GM12878 (cell line): ENCODE measurements around the gene HS3ST1. TPM values are rescaled to one million over a fixed set of nuclear protein-coding genes. Genes with fewer than 3 reads are reported as not detected.

Experiments used
- ATAC-seq: fragments of 200-7000 bp; cut with Tn5 transposase; 3 replicates; pipeline ENCODE4 v1.9.1; 2020; ENCODE audit warnings: mild to moderate bottlenecking, moderate library complexity
- BruUV-seq: library from RNA; stranded (reverse); fragments of 400-500 nt; replicated peaks from 2 replicates; lab custom pipeline; 2021; lab: Mats Ljungman, UMichigan
- CTCF ChIA-PET: fragments of 300-600 bp; sonication (Branson Sonifier 250); formaldehyde crosslinking; extraction: SDS; loops from one replicate; lab custom pipeline; 2021; ENCODE audit warnings: inconsistent platforms; lab: Yijun Ruan, JAX
- POLR2A ChIA-PET: fragments of 350-600 bp; formaldehyde crosslinking; extraction: SDS; loops from one replicate; lab custom pipeline; 2021; ENCODE audit warnings: inconsistent platforms; lab: Charles Lee
- RAD21 ChIA-PET: fragments of 300-600 bp; sonication (Branson Sonifier 250); formaldehyde crosslinking; loops from one replicate; lab custom pipeline; 2023; ENCODE audit warnings: antibody characterized with exemption; ENCODE audit not compliant: unreplicated experiment; lab: Charles Lee
- SMC1A ChIA-PET: fragments of 300-600 bp; sonication (Branson Sonifier 250); formaldehyde crosslinking; loops from one replicate; lab custom pipeline; 2023; ENCODE audit not compliant: unreplicated experiment, uncharacterized antibody; lab: Charles Lee
- DNase-seq: peaks from one replicate; pipeline ENCODE4 v3.0.0-alpha.2; 2011; ENCODE audit warnings: low read depth, low spot score
- FAIRE-seq: peaks from 3 replicates; lab custom pipeline; 2011; peaks lifted over from hg19 to GRCh38; lab: Jason Lieb, UNC
- H2AFZ ChIP-seq: 2 replicates; pipeline ENCODE4 v1.6.0; 2011; ENCODE audit warnings: low read depth, low read length, control low read depth; ENCODE audit not compliant: control insufficient read depth
- H3K27ac ChIP-seq: 2 replicates; pipeline ENCODE4 v1.5.1; 2011; ENCODE audit warnings: control low read depth; ENCODE audit not compliant: control insufficient read depth, insufficient read depth
- H3K27me3 ChIP-seq, 2 experiments: replicated peaks in 1 of 2; 2 replicates each; pipeline versions ENCODE4 v1.6.0 to v1.6.1; 2011; ENCODE audit warnings: low read length in 1 of 2; ENCODE audit not compliant: control insufficient read depth in 2 of 2, insufficient read depth in 2 of 2
- H3K36me3 ChIP-seq, 2 experiments: 2 replicates each; pipeline ENCODE4 v1.5.1; 2011; ENCODE audit warnings: low read length in 1 of 2; ENCODE audit not compliant: control insufficient read depth in 2 of 2, insufficient read depth in 2 of 2
- H3K4me1 ChIP-seq: 2 replicates; pipeline ENCODE4 v1.6.1; 2011; ENCODE audit warnings: mild to moderate bottlenecking, low read length, moderate library complexity, mixed read lengths; ENCODE audit not compliant: control insufficient read depth, insufficient read depth
- H3K4me2 ChIP-seq: 2 replicates; pipeline ENCODE4 v1.6.0; 2011; ENCODE audit warnings: control low read depth; ENCODE audit not compliant: control insufficient read depth, insufficient read depth
- H3K4me3 ChIP-seq: fragments of 200-600 bp; sonication (generic); 2 replicates; pipeline ENCODE4 v1.5.1; 2016
- H3K79me2 ChIP-seq: 2 replicates; pipeline ENCODE4 v1.6.0; 2011; ENCODE audit warnings: low read length; ENCODE audit not compliant: control insufficient read depth, insufficient read depth
- H3K9ac ChIP-seq: 2 replicates; pipeline ENCODE4 v1.8.0; 2011; ENCODE audit warnings: low read length, control low read depth, mixed read lengths; ENCODE audit not compliant: control insufficient read depth, insufficient read depth
- H3K9me3 ChIP-seq: replicated peaks from 3 replicates; pipeline ENCODE4 v1.5.1; 2011; ENCODE audit warnings: mild to moderate bottlenecking, low read length; ENCODE audit not compliant: control insufficient read depth, insufficient read depth
- H4K20me1 ChIP-seq: 2 replicates; pipeline ENCODE4 v1.6.0; 2011; ENCODE audit not compliant: control insufficient read depth, insufficient read depth
- BRCA1 ChIP-seq: IDR thresholded peaks from 2 replicates; pipeline ENCODE4 v1.6.1; 2011; ENCODE audit warnings: low read depth, low read length, improper control_type of control experiment
- CREB1 ChIP-seq: IDR thresholded peaks from 2 replicates; pipeline ENCODE4 v1.6.1; 2012; ENCODE audit warnings: low read depth, mild to moderate bottlenecking, inconsistent platforms
- E2F8 ChIP-seq: fragments of 450-650 bp; IDR thresholded peaks from 2 replicates; pipeline ENCODE4 v1.6.1; 2018; ENCODE audit warnings: mild to moderate bottlenecking, low read depth, moderate library complexity; ENCODE audit not compliant: partially characterized antibody
- EED ChIP-seq: sonication (generic); IDR thresholded peaks from 2 replicates; pipeline ENCODE4 v1.6.1; 2016; ENCODE audit warnings: antibody characterized with exemption, low read depth
- NFIC ChIP-seq: IDR thresholded peaks from 2 replicates; pipeline ENCODE4 v1.6.1; 2012; ENCODE audit warnings: low read depth, mild to moderate bottlenecking, inconsistent platforms, low read length, moderate library complexity
- RB1 ChIP-seq: fragments of 450-650 bp; formaldehyde crosslinking; IDR thresholded peaks from 2 replicates; pipeline ENCODE4 v1.6.1; 2017; ENCODE audit warnings: mild to moderate bottlenecking, borderline replicate concordance
- RUNX3 ChIP-seq: IDR thresholded peaks from 2 replicates; pipeline ENCODE4 v1.6.1; 2012; ENCODE audit warnings: low read length, inconsistent platforms
- SMARCA5 ChIP-seq: fragments of 450-650 bp; IDR thresholded peaks from 2 replicates; pipeline ENCODE4 v1.6.1; 2017; ENCODE audit warnings: mild to moderate bottlenecking
- SREBF2 ChIP-seq: IDR thresholded peaks from 2 replicates; pipeline ENCODE4 v1.6.1; 2012; ENCODE audit warnings: mild to moderate bottlenecking, low read length
- ZNF217 ChIP-seq: fragments of 450-650 bp; IDR thresholded peaks from 2 replicates; pipeline ENCODE4 v1.6.1; 2017; ENCODE audit warnings: antibody characterized with exemption, mild to moderate bottlenecking
- WGBS: methylation state at CpG from one replicate; pipeline ENCODE4 v1.1.6; 2016; ENCODE audit warnings: low lambda C conversion rate; ENCODE audit not compliant: insufficient replicate concordance, insufficient coverage; ENCODE audit errors: missing lambda C conversion rate; 5-methylcytosine and 5-hydroxymethylcytosine counted together
- in situ Hi-C: fragments of 300-500 bp; cut with MboI; formaldehyde crosslinking; loops from 9 replicates; pipeline ENCODE4 v1.14.3; 2018; ENCODE audit warnings: mixed read lengths
- intact Hi-C: fragments of 100-400 bp; cut with micrococcal nuclease; formaldehyde crosslinking; loops from one replicate; pipeline ENCODE4 v1.14.2; 2022; ENCODE audit not compliant: unreplicated experiment
- polyA plus RNA-seq, 11 experiments: library from polyadenylated mRNA; depleted of rRNA in 4 of 11; unstranded in 6 of 11; stranded (reverse) in 5 of 11; fragments of >200 nt; fragmentation: Nextera tagmentation in 4 of 11; fragmentation: Illumina TruSeq in 1 of 11; extraction: Ambion mirVana in 4 of 11; extraction: Trizol in 1 of 11; gene quantifications; 1 replicate in 1 of 11; 2 replicates in 10 of 11; pipeline versions ENCODE4 v1.2.1 to v1.2.3, GENCODE V29; 2011 to 2016; ENCODE audit warnings: inconsistent platforms in 2 of 11, missing spikeins in 2 of 11, low read depth in 1 of 11
- total RNA-seq, 4 experiments: library from RNA; depleted of rRNA in 3 of 4; stranded (reverse); fragments of >200 nt in 3 of 4; fragmentation: Illumina TruSeq in 1 of 4; extraction: Trizol in 1 of 4; gene quantifications; 2 replicates each; pipeline versions ENCODE4 v1.2.1 to v1.2.3, GENCODE V29; 2013 to 2021

The HS3ST1 gene
- total and polyA plus RNA-seq, 10 of the 15 experiments (the other 5 are each of a cell fraction or from before 2014, with no cell fraction given): 0.03 to 0.65 (median 0.13) TPM

DNA sequence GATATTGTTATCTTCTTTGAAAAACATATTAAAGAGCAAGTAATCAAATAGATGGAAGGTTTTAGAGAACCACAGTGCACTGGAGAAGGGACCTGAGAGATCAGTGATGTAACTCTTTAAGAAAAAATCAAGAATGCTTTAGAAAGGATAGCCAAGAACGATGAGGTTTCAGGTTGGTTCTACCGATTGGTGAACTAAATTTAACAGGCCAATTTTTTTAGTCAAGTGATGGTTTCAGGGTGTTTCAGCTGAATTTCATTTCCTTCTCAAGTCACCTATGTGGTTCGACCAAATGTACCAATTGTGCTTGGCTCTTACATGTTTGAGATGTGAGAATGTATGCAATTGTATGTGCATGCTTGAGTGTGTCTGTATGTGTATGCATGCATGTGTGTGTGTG, 26.5 kb downstream of the HS3ST1 start:
- H3K27me3 ChIP-seq: no peaks in the 10 kb centered on the region
- RAD21 ChIA-PET: interaction anchor here (1.0 kb wide), 1 partner anchor 8 kb away, joined by 3 read pairs; no protein-coding TSS in a partner anchor
- FAIRE-seq: peak; percentile 66
- CTCF ChIA-PET: interaction anchor here (0.5 to 1.0 kb wide), 3 partner anchors 9 to 102 kb away, joined by 3 read pairs; no protein-coding TSS in a partner anchor
- H3K9me3 ChIP-seq: no peaks in the 10 kb centered on the region; the same call in 2 of the 3 replicates
- H3K4me1 ChIP-seq: peaks cover 25% of the 10 kb centered on the region
- WGBS: 2% methylated on average over 3 of the region's 3 CpGs
- no peaks in the 10 kb centered on the region for H3K36me3 ChIP-seq
- intact Hi-C loops: no loop called here
- no peak overlapping the region for H3K27ac ChIP-seq
- TF ChIP-seq RUNX3 (peak; percentile 33; the same call in 1 of the 2 replicates), SREBF2 (no peak), BRCA1 (no peak), EED (no peak), NFIC (peak; percentile 18; the same call in 1 of the 2 replicates), RB1 (no peak)
- TF ChIP-seq, all 136 proteins: peak for 2
- Histone ChIP-seq H3K9ac (no peak overlapping the region), H3K4me2 (no peak overlapping the region), H3K4me3 (no peak overlapping the region), H4K20me1 (no peaks in the 10 kb centered on the region), H3K79me2 (no peaks in the 10 kb centered on the region), H2AFZ (no peak overlapping the region)
- ATAC-seq (peak; percentile 62), DNase-seq (no peak)
- no TSS peak for BruUV-seq
- POLR2A ChIA-PET: no interaction called here
- in situ Hi-C loops: no loop called here
- SMC1A ChIA-PET: interaction anchor here (1.9 kb wide), 1 partner anchor 12 kb away, joined by 5 read pairs; no protein-coding TSS in a partner anchor

GRCh38 chr4:11399461-11399971, 29.2 kb downstream of the HS3ST1 start:
- Histone ChIP-seq H3K9me3 (no peaks in the 10 kb centered on the region; the same call in 2 of the 3 replicates), H3K79me2 (no peaks in the 10 kb centered on the region), H3K27me3 (no peaks in the 10 kb centered on the region), H3K36me3 (no peaks in the 10 kb centered on the region), H2AFZ (no peak overlapping the region), H3K4me2 (no peak overlapping the region), H4K20me1 (no peaks in the 10 kb centered on the region), H3K27ac (no peak overlapping the region), H3K4me1 (peaks cover 16% of the 10 kb centered on the region), H3K4me3 (no peak overlapping the region), H3K9ac (no peak overlapping the region)
- intact Hi-C loops: no loop called here
- FAIRE-seq: no peak
- no TSS peak for BruUV-seq
- ChIA-PET SMC1A (no interaction called here), CTCF (no interaction called here), POLR2A (no interaction called here), RAD21 (no interaction called here)
- WGBS: over 99% methylated on average over 39 of the region's 42 CpGs
- DNase-seq: no peak
- in situ Hi-C loops: no loop called here
- no peak for ATAC-seq
- TF ChIP-seq SMARCA5: no peak
- TF ChIP-seq ZNF217: no peak
- no peak for TF ChIP-seq CREB1
- no peak for TF ChIP-seq E2F8
